ENCODE results near the gene GSX2. TPM values are rescaled to one million over a fixed set of nuclear protein-coding genes. Genes with fewer than 3 reads are reported as not detected.
A peak's percentile ranks its signal among the peaks of the same experiment; 100 is the strongest.

GSX2 gene
- total RNA-seq, 1 experiment from 2014 or later = not detected

DNA sequence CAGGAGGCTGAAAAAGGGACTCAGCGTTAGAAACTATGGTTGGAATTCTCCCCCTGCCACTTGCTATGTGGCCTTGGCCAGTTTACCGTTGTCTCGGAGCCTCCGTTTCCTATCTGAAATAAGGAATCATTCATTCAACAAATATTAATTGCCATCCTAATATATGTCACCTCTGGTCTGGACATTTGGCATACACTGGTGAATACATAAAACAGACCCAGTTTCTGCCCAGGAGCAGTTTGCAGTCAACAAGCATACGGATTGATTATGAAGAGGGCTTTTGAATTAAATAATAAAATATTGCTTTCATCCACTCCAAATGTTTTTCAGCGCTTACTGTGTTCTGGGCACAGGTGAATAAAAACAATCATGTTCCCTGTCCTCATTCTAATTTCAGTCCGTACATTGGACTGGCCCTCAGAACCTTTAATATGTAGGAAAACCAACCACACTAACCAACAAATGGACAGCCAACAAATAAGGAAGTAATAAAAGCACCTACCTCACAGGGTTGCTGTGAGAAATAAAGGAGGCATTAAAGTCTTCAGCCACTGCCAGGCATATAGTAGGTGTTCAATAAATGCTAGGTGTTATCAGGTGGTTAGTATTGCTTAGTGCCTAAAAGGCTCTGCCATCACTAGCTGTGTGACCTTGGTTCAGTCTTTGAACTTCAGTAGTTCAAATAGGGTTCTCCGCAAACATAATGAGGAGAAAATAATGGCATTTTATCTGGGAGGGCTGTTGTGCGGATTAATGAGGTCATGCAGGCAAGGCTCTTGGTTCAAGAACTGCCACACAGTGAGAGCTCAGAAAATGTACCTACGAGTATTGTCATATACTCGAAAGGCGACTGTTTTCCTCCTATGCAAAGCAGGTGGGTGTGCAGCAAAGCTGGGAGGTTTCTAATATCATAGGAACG lies 7.3 kb upstream of the GSX2 start:
- BruUV-seq (replicated peaks) = no TSS peak
- Histone ChIP-seq H3K36me3 (ENCODE audit: control insufficient read depth in 1 of 2, insufficient read depth in 2 of 2, low read length in 2 of 2) (no peaks in the 10 kb centered on the region), H3K79me2 (ENCODE audit: insufficient read depth, low read length) (no peaks in the 10 kb centered on the region), H3K9me2 (ENCODE audit: insufficient read depth) (no peaks in the 10 kb centered on the region), H4K20me1 (ENCODE audit: insufficient read depth) (no peaks in the 10 kb centered on the region), H3K4me1 (ENCODE audit: control insufficient read depth in 1 of 2, insufficient read depth in 2 of 2, low read length in 2 of 2) (peaks cover 0 to 15% of the 10 kb centered on the region in 2 experiments; a peak in 2 of 4 replicates), H3K9ac (ENCODE audit: low read length) (no peak overlapping the region), H3K9me3 (ENCODE audit: control insufficient read depth in 1 of 2, insufficient read depth in 1 of 2, low read depth in 1 of 2, low read length in 2 of 2) (no peaks in the 10 kb centered on the region), H3K4me2 (ENCODE audit: low read length) (peak overlapping the region; percentile 76), H3K4me3 (replicated peaks in 1 of 2; ENCODE audit: low read depth in 1 of 2, low read length in 2 of 2) (no peak overlapping the region), H2AFZ (ENCODE audit: low read depth, low read length, poor library complexity, severe bottlenecking) (no peak overlapping the region), H3K27ac (ENCODE audit: low read depth, low read length) (no peak overlapping the region), H3K27me3 (ENCODE audit: insufficient read depth, low read length) (peaks cover 19% of the 10 kb centered on the region)
- RAD21 ChIA-PET (ENCODE audit: low non-redundant PET in 1 of 2, low total read pairs in 2 of 2, uncharacterized antibody in 2 of 2, unreplicated experiment in 2 of 2) = no interaction called here
- ATAC-seq = no peak
- intact Hi-C loops (cut with micrococcal nuclease) = no loop called here
- DNase-seq (ENCODE audit: low read depth, low spot score) = no peak
- POLR2A ChIA-PET = no interaction called here
- CTCF ChIA-PET = no interaction called here
- TF ChIP-seq ZFX (IDR thresholded peaks at IDR 0.05) (no peak), POLR2A (IDR thresholded peaks at IDR 0.05; ENCODE audit: borderline replicate concordance, extremely low read depth, insufficient read depth, insufficient read length) (no peak)

DNA sequence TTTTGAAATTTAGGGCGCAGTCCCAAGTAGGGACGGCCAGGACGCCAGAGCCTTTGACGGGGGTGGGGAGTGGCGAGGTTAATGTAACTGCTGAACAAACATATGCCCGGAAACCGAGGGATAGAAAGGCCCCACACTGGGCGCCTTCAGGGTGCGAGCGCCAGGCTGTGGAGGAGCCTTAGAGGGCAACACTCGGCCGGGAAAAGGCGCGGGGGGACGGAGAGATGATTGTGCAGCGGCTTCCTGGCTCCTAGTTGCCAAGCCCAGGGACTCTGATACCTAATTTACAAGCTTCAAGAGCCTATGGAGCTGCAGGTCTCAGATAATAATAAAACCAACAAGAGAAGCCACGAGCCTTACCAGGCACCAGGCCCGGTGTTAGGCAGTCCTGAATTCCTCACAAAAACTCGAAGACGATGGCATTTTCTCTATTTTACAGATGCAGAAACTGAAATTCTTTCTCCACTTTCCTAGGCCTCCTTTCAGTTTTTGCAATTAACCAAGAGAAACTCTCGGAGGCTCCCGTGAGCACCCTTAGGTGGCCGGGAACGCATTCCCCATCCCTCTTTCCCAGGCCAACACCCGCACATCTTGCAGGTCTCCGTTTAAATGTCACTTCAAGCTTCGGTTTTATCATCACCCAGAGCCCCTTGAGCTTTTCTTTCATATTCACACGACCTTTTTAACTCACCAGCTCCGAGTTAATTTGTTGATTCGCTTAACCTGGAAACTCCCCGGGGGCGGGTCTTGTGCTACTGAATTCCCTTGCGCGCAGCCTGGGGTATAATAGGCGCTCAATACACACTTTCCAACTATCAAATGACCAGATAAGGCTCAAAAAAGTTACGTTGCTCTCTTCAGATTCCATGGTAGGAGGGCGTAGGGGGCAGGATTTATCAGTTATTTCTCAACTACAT lies 6.4 kb upstream of the GSX2 start:
- DNase-seq (ENCODE audit: low read depth, low spot score) = no peak
- Histone ChIP-seq H3K79me2 (ENCODE audit: insufficient read depth, low read length) (no peaks in the 10 kb centered on the region), H3K9me2 (ENCODE audit: insufficient read depth) (no peaks in the 10 kb centered on the region), H3K27me3 (ENCODE audit: insufficient read depth, low read length) (peaks cover 26% of the 10 kb centered on the region), H3K4me2 (ENCODE audit: low read length) (no peak overlapping the region), H3K27ac (ENCODE audit: low read depth, low read length) (no peak overlapping the region), H3K9me3 (ENCODE audit: control insufficient read depth in 1 of 2, insufficient read depth in 1 of 2, low read depth in 1 of 2, low read length in 2 of 2) (no peaks in the 10 kb centered on the region), H3K36me3 (ENCODE audit: control insufficient read depth in 1 of 2, insufficient read depth in 2 of 2, low read length in 2 of 2) (no peaks in the 10 kb centered on the region), H3K9ac (ENCODE audit: low read length) (no peak overlapping the region), H4K20me1 (ENCODE audit: insufficient read depth) (no peaks in the 10 kb centered on the region), H3K4me1 (ENCODE audit: control insufficient read depth in 1 of 2, insufficient read depth in 2 of 2, low read length in 2 of 2) (peaks cover 0 to 15% of the 10 kb centered on the region in 2 experiments; a peak in 2 of 4 replicates), H3K4me3 (replicated peaks in 1 of 2; ENCODE audit: low read depth in 1 of 2, low read length in 2 of 2) (no peak overlapping the region), H2AFZ (ENCODE audit: low read depth, low read length, poor library complexity, severe bottlenecking) (no peak overlapping the region)
- ChIA-PET RAD21 (ENCODE audit: low non-redundant PET in 1 of 2, low total read pairs in 2 of 2, uncharacterized antibody in 2 of 2, unreplicated experiment in 2 of 2) (no interaction called here), POLR2A (no interaction called here), CTCF (no interaction called here)
- BruUV-seq (replicated peaks) = no TSS peak
- intact Hi-C loops (cut with micrococcal nuclease) = no loop called here
- ATAC-seq = no peak
- TF ChIP-seq, protein P1, sequence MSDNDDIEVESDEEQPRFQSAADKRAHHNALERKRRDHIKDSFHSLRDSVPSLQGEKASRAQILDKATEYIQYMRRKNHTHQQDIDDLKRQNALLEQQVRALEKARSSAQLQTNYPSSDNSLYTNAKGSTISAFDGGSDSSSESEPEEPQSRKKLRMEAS (IDR thresholded peaks at IDR 0.05) = no peak
- TF ChIP-seq ZNF274 (IDR thresholded peaks at IDR 0.05; ENCODE audit: low read depth, low read length) (no peak), CEBPB (IDR thresholded peaks at IDR 0.05; ENCODE audit: low read depth) (no peak)
- TF ChIP-seq, protein P2, sequence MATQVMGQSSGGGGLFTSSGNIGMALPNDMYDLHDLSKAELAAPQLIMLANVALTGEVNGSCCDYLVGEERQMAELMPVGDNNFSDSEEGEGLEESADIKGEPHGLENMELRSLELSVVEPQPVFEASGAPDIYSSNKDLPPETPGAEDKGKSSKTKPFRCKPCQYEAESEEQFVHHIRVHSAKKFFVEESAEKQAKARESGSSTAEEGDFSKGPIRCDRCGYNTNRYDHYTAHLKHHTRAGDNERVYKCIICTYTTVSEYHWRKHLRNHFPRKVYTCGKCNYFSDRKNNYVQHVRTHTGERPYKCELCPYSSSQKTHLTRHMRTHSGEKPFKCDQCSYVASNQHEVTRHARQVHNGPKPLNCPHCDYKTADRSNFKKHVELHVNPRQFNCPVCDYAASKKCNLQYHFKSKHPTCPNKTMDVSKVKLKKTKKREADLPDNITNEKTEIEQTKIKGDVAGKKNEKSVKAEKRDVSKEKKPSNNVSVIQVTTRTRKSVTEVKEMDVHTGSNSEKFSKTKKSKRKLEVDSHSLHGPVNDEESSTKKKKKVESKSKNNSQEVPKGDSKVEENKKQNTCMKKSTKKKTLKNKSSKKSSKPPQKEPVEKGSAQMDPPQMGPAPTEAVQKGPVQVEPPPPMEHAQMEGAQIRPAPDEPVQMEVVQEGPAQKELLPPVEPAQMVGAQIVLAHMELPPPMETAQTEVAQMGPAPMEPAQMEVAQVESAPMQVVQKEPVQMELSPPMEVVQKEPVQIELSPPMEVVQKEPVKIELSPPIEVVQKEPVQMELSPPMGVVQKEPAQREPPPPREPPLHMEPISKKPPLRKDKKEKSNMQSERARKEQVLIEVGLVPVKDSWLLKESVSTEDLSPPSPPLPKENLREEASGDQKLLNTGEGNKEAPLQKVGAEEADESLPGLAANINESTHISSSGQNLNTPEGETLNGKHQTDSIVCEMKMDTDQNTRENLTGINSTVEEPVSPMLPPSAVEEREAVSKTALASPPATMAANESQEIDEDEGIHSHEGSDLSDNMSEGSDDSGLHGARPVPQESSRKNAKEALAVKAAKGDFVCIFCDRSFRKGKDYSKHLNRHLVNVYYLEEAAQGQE (IDR thresholded peaks at IDR 0.05; ENCODE audit: low read depth) = no peak

Data from HCT116 (cell line).